Uterus (tissue), 4 donors: Measurements from ENCODE around the gene TP53I13. TPM values are rescaled to one million over a fixed set of nuclear protein-coding genes. Genes with fewer than 3 reads are reported as not detected.

ENCODE experiments used
- DNase-seq, 2 donors: peaks; one replicate each; pipeline ENCODE4 v3.0.0-alpha.2; 2019 to 2020
- H3K27ac ChIP-seq, 2 donors: fragments of 200-600 bp; sonication (generic); 1 replicate in 1 of 2; 2 replicates in 1 of 2; pipeline ENCODE4 v1.5.1; 2016 to 2018
- H3K27me3 ChIP-seq, 2 donors: fragments of 200-600 bp; sonication (generic); one replicate each; pipeline ENCODE4 v1.5.1; 2018 to 2019; ENCODE audit warnings: control low read depth in 1 of 2
- H3K36me3 ChIP-seq, 2 donors: fragments of 200-600 bp; sonication (generic); one replicate each; pipeline ENCODE4 v1.5.1; 2019; ENCODE audit warnings: control low read depth in 1 of 2
- H3K4me1 ChIP-seq, 2 donors: fragments of 200-600 bp; sonication (generic); one replicate each; pipeline ENCODE4 v1.5.1; 2018 to 2019; ENCODE audit warnings: control low read depth in 1 of 2
- H3K4me3 ChIP-seq, 2 donors: fragments of 200-600 bp; sonication (generic); 1 replicate in 1 of 2; 2 replicates in 1 of 2; pipeline ENCODE4 v1.5.1; 2018 to 2019; ENCODE audit warnings: mild to moderate bottlenecking in 1 of 2
- H3K9me3 ChIP-seq, 2 donors: fragments of 200-600 bp; sonication (generic); one replicate each; pipeline ENCODE4 v1.5.1; 2019; ENCODE audit warnings: control low read depth in 1 of 2
- CTCF ChIP-seq, 4 experiments: fragments of 200-600 bp in 2 of 4; fragments of 450-650 bp in 2 of 4; sonication (generic) in 2 of 4; IDR thresholded peaks; one replicate each; pipeline ENCODE4 v1.5.1; 2016 to 2019; ENCODE audit warnings: antibody characterized with exemption in 4 of 4, mild to moderate bottlenecking in 2 of 4, moderate library complexity in 1 of 4
- POLR2A ChIP-seq, 2 donors: fragments of 450-650 bp; IDR thresholded peaks; one replicate each; pipeline ENCODE4 v1.6.1; 2016; ENCODE audit warnings: antibody characterized with exemption in 2 of 2, mild to moderate bottlenecking in 1 of 2, moderate library complexity in 1 of 2
- intact Hi-C: fragments of 100-400 bp; cut with DNase I; formaldehyde crosslinking; loops from one replicate; pipeline ENCODE4 v1.15.1; 2023; ENCODE audit warnings: low total_unique reads
- total RNA-seq, 4 donors: library from RNA; depleted of rRNA in 3 of 4; stranded (reverse); fragments of >200 nt in 3 of 4; gene quantifications; one replicate each; pipeline versions ENCODE4 v1.1.0 to v1.2.4, GENCODE V29; 2014 to 2023
- donor health status: DM: yes; HTN: yes; CAD: no.

Gene TP53I13
- total RNA-seq, 4 donors from 2014 or later, result 35.6 to 50.3 (median 45.1) TPM

- DNase-seq, result no peak
- intact Hi-C loops, result no loop called here
- no peaks in the 10 kb centered on the region for H3K36me3 ChIP-seq
- H3K9me3 ChIP-seq, result no peaks in the 10 kb centered on the region
- H3K4me3 ChIP-seq, result peak overlapping the region; percentile 71 to 85
- TF ChIP-seq POLR2A (IDR thresholded peaks at IDR 0.05) (no peak), CTCF (IDR thresholded peaks at IDR 0.05) (no peak)
- peaks cover 4 to 8% of the 10 kb centered on the region in 2 donors for H3K4me1 ChIP-seq
- no peaks in the 10 kb centered on the region for H3K27me3 ChIP-seq
- H3K27ac ChIP-seq, result peak overlapping the region; percentile 88 to 91
Observed at GRCh38 chr17:29567304-29567553, 1.3 kb upstream of the TP53I13 start.

- H3K27ac ChIP-seq, result peak overlapping the region; percentile 88 to 91
- no peak for TF ChIP-seq POLR2A (IDR thresholded peaks at IDR 0.05)
- TF ChIP-seq CTCF (IDR thresholded peaks at IDR 0.05), result peak in 2 of 4 experiments; percentile 33 to 57
- no peaks in the 10 kb centered on the region for H3K9me3 ChIP-seq
- peaks cover 4 to 13% of the 10 kb centered on the region in 2 donors for H3K4me1 ChIP-seq
- intact Hi-C loops, result no loop called here
- DNase-seq, result peak; percentile 51 to 61
- no peaks in the 10 kb centered on the region for H3K27me3 ChIP-seq
- H3K36me3 ChIP-seq, result no peaks in the 10 kb centered on the region
- H3K4me3 ChIP-seq, result peak overlapping the region; percentile 71 to 85
Observed at GRCh38 chr17:29567554-29568330, 759 bp upstream of the TP53I13 start.

- Histone ChIP-seq H3K27me3 (no peaks in the 10 kb centered on the region), H3K27ac (peak overlapping the region; percentile 88 to 91), H3K4me3 (peak overlapping the region; percentile 71 to 85), H3K4me1 (peaks cover 4 to 18% of the 10 kb centered on the region in 2 donors), H3K36me3 (no peaks in the 10 kb centered on the region), H3K9me3 (no peaks in the 10 kb centered on the region)
- no peak for DNase-seq
- no peak for TF ChIP-seq POLR2A (IDR thresholded peaks at IDR 0.05)
- no peak for TF ChIP-seq CTCF (IDR thresholded peaks at IDR 0.05)
- intact Hi-C loops, result no loop called here
Observed at GRCh38 chr17:29569245-29569950, 897 bp downstream of the TP53I13 start.

GRCh38 chr17:29570521-29570920 lies 2.0 kb downstream of the TP53I13 start:
- Histone ChIP-seq H3K36me3 (no peaks in the 10 kb centered on the region), H3K27ac (no peak overlapping the region), H3K27me3 (no peaks in the 10 kb centered on the region), H3K9me3 (no peaks in the 10 kb centered on the region), H3K4me3 (no peak overlapping the region), H3K4me1 (peaks cover 4 to 18% of the 10 kb centered on the region in 2 donors)
- TF ChIP-seq POLR2A (IDR thresholded peaks at IDR 0.05) (no peak), CTCF (IDR thresholded peaks at IDR 0.05) (no peak)
- intact Hi-C loops, result no loop called here
- no peak for DNase-seq

GRCh38 chr17:29571486-29571882 lies 3.0 kb downstream of the TP53I13 start:
- Histone ChIP-seq H3K27me3 (no peaks in the 10 kb centered on the region), H3K4me1 (peaks cover 4 to 18% of the 10 kb centered on the region in 2 donors), H3K9me3 (no peaks in the 10 kb centered on the region), H3K27ac (peak overlapping the region in 1 of 2 donors; percentile 53), H3K4me3 (no peak overlapping the region), H3K36me3 (no peaks in the 10 kb centered on the region)
- no peak for TF ChIP-seq POLR2A (IDR thresholded peaks at IDR 0.05)
- no peak for TF ChIP-seq CTCF (IDR thresholded peaks at IDR 0.05)
- intact Hi-C loops, result no loop called here
- DNase-seq, result no peak
